K562 (cell line): Measurements from ENCODE around the gene SORCS2.

ENCODE experiments used
- ESRRA ChIP-seq: fragments of 450-650 bp; IDR thresholded peaks from 2 replicates; pipeline ENCODE4 v1.6.1; 2014; ENCODE audit warnings: low read depth, mild to moderate bottlenecking, moderate library complexity, borderline replicate concordance
- POLR2A ChIP-seq: fragments of 450-650 bp; conservative IDR thresholded peaks from 2 replicates; pipeline ENCODE4 v1.6.1; 2016
- RBM39 ChIP-seq: fragments of 200-400 bp; formaldehyde crosslinking; optimal IDR thresholded peaks from 2 replicates; pipeline ENCODE3; 2018; ENCODE audit warnings: low read depth, low read length
- TEAD1 ChIP-seq, 2 experiments: fragments of 450-650 bp in 1 of 2; sonication (generic) in 1 of 2; formaldehyde crosslinking; IDR thresholded peaks; 2 replicates each; pipeline versions ENCODE4 v1.4.0 to v1.8.0; 2020 to 2022; ENCODE audit warnings: mild to moderate bottlenecking in 2 of 2, missing genetic modification reagents in 1 of 2
- ZNF589 ChIP-seq: fragments of 200-800 bp; sonication (Bioruptor generic); IDR thresholded peaks from 2 replicates; pipeline ENCODE4 v1.6.1; 2016; ENCODE audit warnings: low read depth, missing genetic modification characterization, missing compliant biosample characterization
- ZNF644 ChIP-seq: fragments of 200-800 bp; sonication (Bioruptor generic); IDR thresholded peaks from 2 replicates; pipeline ENCODE4 v1.6.1; 2016; ENCODE audit warnings: low read depth, missing genetic modification characterization, missing compliant biosample characterization
- TF ChIP-seq, protein P1 (sequence below): sonication (generic); formaldehyde crosslinking; IDR thresholded peaks from 2 replicates; pipeline ENCODE4 v1.5.0; 2020; ENCODE audit warnings: missing genetic modification reagents
- TF ChIP-seq, protein P2 (sequence below), 3 experiments: IDR thresholded peaks in 2 of 3; conservative IDR thresholded peaks in 1 of 3; 2 replicates each; pipeline ENCODE4 v1.5.1; 2011 to 2012; ENCODE audit warnings: low read length in 3 of 3, mild to moderate bottlenecking in 3 of 3, control low read depth in 2 of 3, improper control_type of control experiment in 1 of 3, inconsistent platforms in 1 of 3, low read depth in 1 of 3, mixed read lengths in 1 of 3, moderate library complexity in 1 of 3; ENCODE audit not compliant: insufficient read depth in 2 of 3

DNA sequence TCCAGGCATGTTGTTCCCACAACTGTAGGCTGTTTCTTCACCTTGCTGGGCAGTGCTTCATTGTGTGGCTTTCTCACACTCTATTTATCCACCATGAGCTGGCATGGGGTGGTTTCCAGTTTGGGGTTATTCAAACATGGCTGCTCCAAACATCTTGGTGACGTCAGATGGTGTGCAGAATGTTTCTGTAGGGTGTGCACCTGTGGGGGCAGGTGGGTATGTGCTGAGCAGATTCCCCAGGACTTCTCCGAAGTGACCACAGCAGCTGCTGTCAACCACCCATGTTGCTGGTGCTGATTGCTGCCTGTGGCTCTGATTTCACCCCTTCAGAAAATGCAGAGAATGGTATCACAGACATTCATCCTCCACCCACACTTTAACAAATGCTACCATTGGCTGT lies 247.4 kb downstream of the SORCS2 start:
- TF ChIP-seq, protein P1, sequence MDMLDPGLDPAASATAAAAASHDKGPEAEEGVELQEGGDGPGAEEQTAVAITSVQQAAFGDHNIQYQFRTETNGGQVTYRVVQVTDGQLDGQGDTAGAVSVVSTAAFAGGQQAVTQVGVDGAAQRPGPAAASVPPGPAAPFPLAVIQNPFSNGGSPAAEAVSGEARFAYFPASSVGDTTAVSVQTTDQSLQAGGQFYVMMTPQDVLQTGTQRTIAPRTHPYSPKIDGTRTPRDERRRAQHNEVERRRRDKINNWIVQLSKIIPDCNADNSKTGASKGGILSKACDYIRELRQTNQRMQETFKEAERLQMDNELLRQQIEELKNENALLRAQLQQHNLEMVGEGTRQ (CRISPR knock-in tag), result no peak
- TF ChIP-seq ZNF644 (tag), result no peak
- TF ChIP-seq ZNF589 (CRISPR knock-in tag), result no peak
- no peak for TF ChIP-seq ESRRA
- no peak for TF ChIP-seq RBM39
- no peak for TF ChIP-seq POLR2A
- TF ChIP-seq, protein P2, sequence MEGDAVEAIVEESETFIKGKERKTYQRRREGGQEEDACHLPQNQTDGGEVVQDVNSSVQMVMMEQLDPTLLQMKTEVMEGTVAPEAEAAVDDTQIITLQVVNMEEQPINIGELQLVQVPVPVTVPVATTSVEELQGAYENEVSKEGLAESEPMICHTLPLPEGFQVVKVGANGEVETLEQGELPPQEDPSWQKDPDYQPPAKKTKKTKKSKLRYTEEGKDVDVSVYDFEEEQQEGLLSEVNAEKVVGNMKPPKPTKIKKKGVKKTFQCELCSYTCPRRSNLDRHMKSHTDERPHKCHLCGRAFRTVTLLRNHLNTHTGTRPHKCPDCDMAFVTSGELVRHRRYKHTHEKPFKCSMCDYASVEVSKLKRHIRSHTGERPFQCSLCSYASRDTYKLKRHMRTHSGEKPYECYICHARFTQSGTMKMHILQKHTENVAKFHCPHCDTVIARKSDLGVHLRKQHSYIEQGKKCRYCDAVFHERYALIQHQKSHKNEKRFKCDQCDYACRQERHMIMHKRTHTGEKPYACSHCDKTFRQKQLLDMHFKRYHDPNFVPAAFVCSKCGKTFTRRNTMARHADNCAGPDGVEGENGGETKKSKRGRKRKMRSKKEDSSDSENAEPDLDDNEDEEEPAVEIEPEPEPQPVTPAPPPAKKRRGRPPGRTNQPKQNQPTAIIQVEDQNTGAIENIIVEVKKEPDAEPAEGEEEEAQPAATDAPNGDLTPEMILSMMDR (IDR thresholded peaks at IDR 0.05 in 2 of 3, conservative IDR thresholded peaks at IDR 0.05 in 1 of 3; ENCODE audit: insufficient read depth in 2 of 3, low read depth in 1 of 3, low read length in 3 of 3), result no peak
- no peak for TF ChIP-seq TEAD1 (CRISPR knock-in tag; IDR thresholded peaks at IDR 0.05)
